ENCODE results near the gene LRPAP1.
"Not testable (repeated sequence)": the region's sequence is repeated elsewhere in the genome, so short reads cannot be mapped to it uniquely, and the experiment has no call there.

DNA sequence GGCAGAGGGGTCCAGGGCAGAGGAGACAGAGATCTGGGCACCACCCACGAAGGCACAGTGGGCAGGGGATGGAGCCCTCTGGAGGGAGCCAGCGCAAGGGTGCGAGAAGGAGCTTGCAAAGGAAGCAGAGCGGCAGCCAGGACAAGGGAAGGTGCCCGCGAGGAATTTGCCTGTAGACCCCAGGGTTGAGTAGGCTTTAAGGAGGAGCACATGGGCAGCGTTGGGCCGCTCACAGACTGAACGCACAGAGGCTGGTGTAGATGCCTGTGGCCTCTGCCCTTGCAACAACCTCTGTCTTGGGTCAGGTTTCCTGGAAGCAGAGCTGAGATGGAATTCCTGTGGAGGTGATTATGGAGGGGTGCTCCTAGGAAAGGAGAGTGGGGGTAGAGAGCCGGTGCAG is 3.6 kb upstream of the LRPAP1 start:
- TF ChIP-seq, protein P1, sequence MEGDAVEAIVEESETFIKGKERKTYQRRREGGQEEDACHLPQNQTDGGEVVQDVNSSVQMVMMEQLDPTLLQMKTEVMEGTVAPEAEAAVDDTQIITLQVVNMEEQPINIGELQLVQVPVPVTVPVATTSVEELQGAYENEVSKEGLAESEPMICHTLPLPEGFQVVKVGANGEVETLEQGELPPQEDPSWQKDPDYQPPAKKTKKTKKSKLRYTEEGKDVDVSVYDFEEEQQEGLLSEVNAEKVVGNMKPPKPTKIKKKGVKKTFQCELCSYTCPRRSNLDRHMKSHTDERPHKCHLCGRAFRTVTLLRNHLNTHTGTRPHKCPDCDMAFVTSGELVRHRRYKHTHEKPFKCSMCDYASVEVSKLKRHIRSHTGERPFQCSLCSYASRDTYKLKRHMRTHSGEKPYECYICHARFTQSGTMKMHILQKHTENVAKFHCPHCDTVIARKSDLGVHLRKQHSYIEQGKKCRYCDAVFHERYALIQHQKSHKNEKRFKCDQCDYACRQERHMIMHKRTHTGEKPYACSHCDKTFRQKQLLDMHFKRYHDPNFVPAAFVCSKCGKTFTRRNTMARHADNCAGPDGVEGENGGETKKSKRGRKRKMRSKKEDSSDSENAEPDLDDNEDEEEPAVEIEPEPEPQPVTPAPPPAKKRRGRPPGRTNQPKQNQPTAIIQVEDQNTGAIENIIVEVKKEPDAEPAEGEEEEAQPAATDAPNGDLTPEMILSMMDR (IDR thresholded peaks at IDR 0.05): not testable (repeated sequence)
- TF ChIP-seq EZH2 (IDR thresholded peaks at IDR 0.05; ENCODE audit: borderline replicate concordance, insufficient read depth, low read depth, low read length, poor library complexity, severe bottlenecking): not testable (repeated sequence)
